HG03460 (cell line): ENCODE results near the gene TMEM259.

Experiments used
- ATAC-seq: cut with Tn5 transposase; IDR thresholded peaks from one replicate; pipeline ENCODE4 v1.9.1; 2021; ENCODE audit not compliant: unreplicated experiment

Gene TMEM259

GRCh38 chr19:990119-990571, 30.8 kb downstream of the TMEM259 start:
- ATAC-seq, result no peak

DNA sequence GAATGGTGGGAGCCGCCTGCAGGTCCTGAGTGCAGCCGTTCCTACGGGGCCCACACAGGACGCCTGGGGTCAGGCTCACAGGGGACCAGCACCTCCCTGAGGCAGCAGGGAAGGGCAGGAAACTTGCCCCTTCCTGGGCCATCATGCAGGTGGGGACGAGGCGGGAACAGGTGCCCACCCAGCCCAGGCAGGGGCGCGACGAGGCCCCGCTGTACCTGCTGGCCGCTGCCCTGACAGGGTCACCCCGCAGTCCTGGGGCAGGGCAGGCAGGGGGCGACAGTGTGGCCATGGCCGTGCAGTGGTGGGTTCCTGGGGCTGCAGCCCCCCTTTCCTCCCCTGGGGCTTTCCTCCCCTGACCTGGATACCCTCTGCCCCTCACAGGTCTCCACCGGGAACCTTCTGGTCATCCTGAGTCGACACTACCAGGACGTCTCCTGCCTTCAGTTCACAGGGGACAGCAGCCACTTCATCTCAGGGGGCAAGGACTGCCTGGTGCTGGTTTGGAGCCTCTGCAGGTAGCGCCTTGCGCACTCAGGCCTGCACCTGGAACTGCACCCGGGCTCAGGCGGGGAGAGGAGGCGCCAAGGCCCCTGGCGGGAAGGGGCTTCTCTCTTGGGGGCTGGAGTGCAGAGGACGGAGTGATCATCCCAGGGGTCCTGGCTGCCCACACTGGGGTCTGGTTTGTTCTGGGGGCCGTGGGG, 31.4 kb downstream of the TMEM259 start:
- no peak for ATAC-seq

DNA sequence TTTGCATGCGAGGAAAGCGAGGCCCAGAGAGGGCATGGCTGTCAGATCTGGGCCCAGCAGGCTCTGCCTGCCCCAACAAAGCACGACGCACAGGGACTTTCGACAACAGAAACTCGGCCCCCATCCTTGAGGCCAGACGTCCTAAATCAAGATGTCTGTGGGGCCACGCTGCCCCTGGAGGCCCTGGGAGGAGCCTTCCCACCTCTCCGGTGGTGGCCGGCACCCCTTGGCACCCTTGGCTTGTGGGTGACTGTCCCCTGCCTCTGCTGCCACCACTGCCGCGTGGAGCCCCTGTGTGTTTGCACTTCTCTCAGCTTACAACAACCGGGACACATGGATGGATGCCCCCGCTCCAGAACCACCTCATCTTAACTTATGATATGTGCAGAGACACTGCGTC, 32.4 kb downstream of the TMEM259 start:
- no peak for ATAC-seq

GRCh38 chr19:988081-988480, 32.8 kb downstream of the TMEM259 start:
- ATAC-seq, result no peak

DNA sequence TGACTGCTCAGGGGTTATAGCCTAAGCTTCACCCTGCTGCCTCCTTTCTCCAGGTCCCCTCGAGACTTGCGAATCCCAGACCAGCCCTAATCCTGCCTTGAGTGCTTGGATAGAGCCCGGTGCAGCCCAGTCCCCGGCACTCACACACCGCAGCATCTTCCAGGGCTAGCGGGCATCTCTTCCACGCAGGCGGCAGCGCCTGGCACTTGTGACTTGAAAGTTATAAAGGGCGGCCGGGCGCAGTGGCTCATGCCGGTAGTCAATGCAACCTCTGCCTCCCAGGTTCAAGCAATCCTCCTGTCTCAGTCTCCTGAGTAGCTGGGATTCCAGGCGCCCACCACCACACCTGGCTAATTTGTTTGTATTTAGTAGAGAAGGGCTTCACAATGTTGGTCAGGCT, 34.8 kb downstream of the TMEM259 start:
- no peak for ATAC-seq

GRCh38 chr19:984165-984967, 36.6 kb downstream of the TMEM259 start, which contains the start of gene WDR18:
WDR18 (plus strand) TSS chr19:984345; CDS start chr19:984354, 9 bp downstream.
- peak; percentile 64 for ATAC-seq

DNA sequence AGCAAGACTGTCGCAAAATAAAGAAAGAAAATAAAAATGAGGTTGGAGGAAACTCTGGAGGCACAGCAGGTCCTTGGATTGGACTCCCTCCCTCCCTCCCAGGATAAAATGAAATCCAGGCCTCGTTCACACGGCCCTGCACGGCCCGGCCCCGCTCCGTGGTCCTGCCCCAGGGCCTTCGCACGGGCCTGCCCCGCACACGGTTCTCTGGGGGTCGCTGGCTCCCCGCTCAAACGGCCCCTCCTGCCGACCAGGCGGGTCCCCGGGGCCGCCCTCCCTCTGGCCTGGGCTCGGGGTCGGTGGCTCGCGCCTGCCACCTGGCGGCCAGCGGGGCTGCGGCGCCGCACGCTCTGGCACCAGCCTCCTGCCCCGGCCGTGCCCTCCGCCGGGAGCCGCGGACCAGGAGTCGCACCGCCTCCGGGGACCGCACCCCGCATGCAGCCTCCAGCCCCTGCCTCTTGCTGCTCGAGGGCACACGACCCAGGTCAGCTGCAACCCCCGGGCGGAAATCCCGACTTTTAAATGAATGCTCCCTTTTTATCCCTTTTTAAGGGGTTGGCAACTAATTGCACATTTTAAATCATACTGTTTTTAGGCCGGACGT, 38.3 kb downstream of the TMEM259 start:
- peak; percentile 38 for ATAC-seq

GRCh38 chr19:980133-980998, 40.6 kb downstream of the TMEM259 start:
- ATAC-seq, result no peak

DNA sequence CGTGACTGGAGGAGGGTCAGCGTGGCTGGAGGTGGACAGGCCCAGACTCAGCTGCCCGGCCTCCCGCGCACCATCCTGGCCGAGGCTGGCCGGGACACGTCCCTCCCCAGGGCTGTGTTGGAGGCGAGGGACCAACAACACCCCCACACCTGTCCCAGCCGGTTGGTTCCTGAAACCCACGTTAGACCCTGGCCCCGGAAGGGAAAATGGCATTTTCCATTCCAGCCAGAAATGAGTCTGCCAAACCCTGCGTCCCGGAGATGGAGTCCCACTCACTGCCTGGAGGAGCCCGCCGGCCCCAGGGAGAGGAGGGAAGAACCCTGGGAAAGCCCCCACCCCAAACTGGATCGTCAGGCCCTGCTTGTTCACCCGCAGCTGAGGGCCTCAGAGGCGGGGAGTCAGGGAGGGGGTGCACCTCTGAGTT, 41.6 kb downstream of the TMEM259 start:
- no peak for ATAC-seq

- no peak for ATAC-seq
Measured at GRCh38 chr19:977058-977464, 43.9 kb downstream of the TMEM259 start.

- no peak for ATAC-seq
Measured at GRCh38 chr19:976476-976875, 44.4 kb downstream of the TMEM259 start.

DNA sequence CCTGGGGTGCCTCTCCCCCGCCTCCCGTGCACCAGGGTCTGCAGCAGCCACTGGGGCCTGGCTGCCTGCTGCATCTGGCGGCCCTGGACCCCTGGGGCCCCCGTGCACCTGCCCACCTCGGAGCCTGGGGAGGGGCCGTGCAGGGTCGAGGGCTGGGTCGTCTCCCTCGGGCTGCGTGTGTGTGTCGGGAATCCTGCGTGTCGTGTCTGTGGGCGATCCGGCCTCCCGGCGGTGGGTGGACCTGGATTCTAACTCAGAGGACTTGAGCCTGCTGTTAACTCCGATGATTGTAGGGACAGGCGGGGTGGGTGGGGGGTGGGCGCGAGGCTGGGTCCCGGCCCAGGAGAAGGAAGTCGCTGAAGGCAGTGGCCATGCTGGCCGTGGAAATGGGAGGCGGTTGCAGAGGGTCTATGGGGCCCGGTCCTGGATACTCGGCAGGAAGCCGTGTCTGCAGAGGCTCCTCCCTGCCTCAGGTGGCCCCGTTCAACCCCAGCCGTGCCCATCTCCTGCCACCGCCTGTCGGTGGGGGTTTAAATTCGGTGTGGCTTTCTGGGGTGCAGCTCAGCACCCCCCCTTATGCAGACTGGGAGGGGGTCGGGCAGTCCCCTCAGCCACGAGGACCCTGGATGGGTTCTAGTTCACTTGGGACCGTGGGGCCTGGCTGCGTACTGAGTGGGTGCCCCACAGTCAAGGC, 46.2 kb downstream of the TMEM259 start:
- no peak for ATAC-seq

DNA sequence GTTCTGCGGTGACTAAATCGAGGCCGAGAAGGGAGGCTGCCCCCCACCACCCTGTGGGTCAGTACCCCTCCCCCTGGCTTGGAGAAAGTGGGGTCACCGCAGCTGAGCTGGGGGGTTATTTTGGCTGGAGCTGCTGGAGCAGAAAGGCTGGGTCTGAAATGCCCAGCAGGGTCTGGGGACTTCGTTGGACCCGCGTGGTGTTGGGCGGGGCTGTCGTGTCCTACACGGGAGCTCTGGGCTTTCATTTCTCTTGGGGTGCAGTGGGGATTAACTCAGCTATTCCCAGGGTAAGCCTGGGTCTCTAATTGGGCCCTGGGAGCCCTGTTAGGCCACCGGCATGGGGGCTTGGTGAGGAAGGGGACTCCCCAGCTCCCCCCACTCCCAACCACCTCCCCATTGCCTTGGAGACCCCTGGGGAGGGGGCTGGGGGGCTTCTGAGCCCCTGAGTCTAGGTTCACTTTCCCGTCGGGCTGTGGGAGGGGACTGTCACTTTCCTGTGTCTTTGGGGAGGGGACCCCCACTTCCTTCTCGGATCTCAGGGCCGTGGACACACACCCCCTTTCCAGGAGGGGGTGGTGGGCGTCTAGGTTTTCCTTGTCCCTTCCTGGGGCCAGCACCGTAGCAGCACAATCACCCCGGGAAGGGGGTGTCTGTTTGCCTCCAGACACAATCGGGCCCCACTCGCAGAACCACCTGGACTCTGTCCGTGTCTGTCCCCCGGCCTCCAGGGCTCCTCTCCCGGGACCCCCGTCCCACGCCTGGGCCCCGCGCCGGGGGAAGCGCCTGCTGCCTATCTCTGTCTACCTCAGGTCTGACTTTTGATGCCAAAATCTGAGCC, 47.0 kb downstream of the TMEM259 start:
- ATAC-seq, result no peak

GRCh38 chr19:972281-972680, 48.6 kb downstream of the TMEM259 start:
- no peak for ATAC-seq

GRCh38 chr19:971795-972194, 49.1 kb downstream of the TMEM259 start:
- no peak for ATAC-seq

GRCh38 chr19:970695-971094, 50.2 kb downstream of the TMEM259 start:
- ATAC-seq, result no peak

DNA sequence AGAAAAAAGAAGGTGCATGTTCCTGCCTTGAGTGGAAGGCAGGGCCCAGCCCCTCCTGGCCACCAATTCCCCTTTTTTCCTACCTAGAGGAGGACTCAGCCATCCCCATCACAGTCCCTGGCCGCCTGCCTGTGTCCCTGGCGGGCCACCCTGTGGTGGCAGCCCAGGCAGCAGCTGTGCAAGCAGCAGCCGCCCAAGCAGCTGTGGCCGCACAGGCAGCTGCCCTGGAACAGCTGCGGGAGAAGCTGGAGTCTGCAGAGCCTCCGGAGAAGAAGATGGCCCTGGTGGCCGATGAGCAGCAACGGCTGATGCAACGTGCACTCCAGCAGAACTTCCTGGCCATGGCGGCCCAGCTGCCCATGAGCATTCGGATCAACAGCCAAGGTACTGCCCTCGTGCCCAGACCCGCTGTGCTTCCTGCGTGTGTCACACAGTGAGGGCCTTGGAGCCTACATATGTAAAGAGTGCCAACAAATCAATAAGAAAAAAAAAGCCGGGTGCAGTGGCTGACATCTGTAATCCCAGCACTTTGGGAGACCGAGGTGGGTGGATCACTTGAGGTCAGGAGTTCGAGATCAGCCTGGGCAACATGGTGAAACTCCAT, 54.3 kb downstream of the TMEM259 start:
- no peak for ATAC-seq

DNA sequence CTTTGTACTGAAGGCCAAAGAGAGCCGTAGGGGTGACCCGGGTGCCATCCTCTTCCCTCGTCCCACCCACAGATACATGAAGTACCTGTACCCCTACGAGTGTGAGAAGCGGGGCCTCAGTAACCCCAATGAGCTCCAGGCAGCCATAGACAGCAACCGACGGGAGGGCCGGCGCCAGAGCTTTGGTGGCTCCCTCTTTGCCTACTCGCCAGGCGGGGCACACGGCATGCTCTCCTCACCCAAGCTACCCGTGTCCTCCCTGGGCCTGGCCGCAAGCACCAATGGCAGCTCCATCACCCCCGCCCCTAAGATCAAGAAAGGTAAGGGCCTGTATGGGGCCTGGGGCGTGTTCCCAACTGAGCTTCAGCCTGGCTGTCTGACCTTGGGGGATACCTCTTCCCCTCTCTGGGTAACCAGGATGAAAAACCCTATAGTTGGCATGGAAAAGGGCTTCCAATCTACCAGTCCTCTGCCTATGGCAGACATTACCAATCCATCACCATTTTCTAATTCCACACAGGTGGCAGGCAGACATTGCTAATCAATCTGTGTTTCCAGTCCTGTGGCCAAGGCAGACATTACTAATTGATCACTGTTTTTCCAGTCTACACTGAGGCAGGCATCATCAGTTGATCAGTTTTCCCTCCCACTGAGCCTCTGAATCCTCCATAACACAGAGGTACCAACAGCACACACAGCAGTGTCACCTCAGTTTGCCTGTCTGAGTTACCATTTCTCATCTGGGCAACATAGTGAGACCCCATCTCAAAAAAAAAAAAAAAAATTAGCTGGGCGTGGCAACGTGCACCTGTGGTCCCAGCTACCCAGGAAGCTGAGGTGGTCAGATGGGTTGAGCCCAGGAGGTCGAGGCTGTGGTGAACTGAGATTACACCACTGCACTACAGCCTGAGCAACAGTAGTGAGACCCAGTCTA, 55.9 kb downstream of the TMEM259 start:
- no peak for ATAC-seq
